Left ventricle myocardium inferior (tissue), 1 donor: ENCODE measurements around the gene SMPD2. TPM values are rescaled to one million over a fixed set of nuclear protein-coding genes. Genes with fewer than 3 reads are reported as not detected.
A peak's percentile ranks its signal among the peaks of the same experiment; 100 is the strongest.

Source experiments
- DNase-seq: peaks from one replicate; pipeline ENCODE4 v3.0.0-alpha.2; 2020
- H3K27ac ChIP-seq: fragments of 200-600 bp; replicated peaks from 2 replicates; pipeline ENCODE4 v1.8.0; 2021
- H3K27me3 ChIP-seq: fragments of 200-600 bp; 2 replicates; pipeline ENCODE4 v1.8.0; 2021; ENCODE audit warnings: low read depth
- H3K36me3 ChIP-seq: fragments of 200-600 bp; 2 replicates; pipeline ENCODE4 v1.8.0; 2021
- H3K4me1 ChIP-seq: fragments of 200-600 bp; 2 replicates; pipeline ENCODE4 v1.8.0; 2021
- H3K4me3 ChIP-seq: fragments of 200-600 bp; 2 replicates; pipeline ENCODE4 v1.8.0; 2021; ENCODE audit warnings: mild to moderate bottlenecking, moderate library complexity
- H3K9me3 ChIP-seq: fragments of 200-600 bp; replicated peaks from 2 replicates; pipeline ENCODE4 v1.8.0; 2021
- CTCF ChIP-seq: fragments of 200-600 bp; IDR thresholded peaks from 2 replicates; pipeline ENCODE4 v1.8.0; 2021; ENCODE audit warnings: antibody characterized with exemption, mild to moderate bottlenecking, borderline replicate concordance
- intact Hi-C: fragments of 100-400 bp; cut with micrococcal nuclease; formaldehyde crosslinking; loops from one replicate; pipeline ENCODE4 v1.11.0; 2022
- total RNA-seq: library from RNA; stranded (reverse); fragmentation: NEBNext Ultra II Directional; extraction: Animal tissue kit (Norgen Biotek cat#: 25700); gene quantifications from one replicate; pipeline ENCODE4 v1.2.1, GENCODE V29; 2021
- donor health status: DM: no; HTN: yes; CAD: no; lungs with severe emphysema.

The SMPD2 gene
- total RNA-seq, 1 donor from 2014 or later, result 3.5 TPM

- no peak for DNase-seq
- Histone ChIP-seq H3K27me3 (no peaks in the 10 kb centered on the region), H3K4me1 (peaks cover 58% of the 10 kb centered on the region), H3K4me3 (no peak overlapping the region), H3K36me3 (peaks cover 64% of the 10 kb centered on the region), H3K9me3 (no peaks in the 10 kb centered on the region), H3K27ac (no peak overlapping the region)
- intact Hi-C loops, result no loop called here
- TF ChIP-seq CTCF, result no peak
Measured at GRCh38 chr6:109477184-109477583, 36.7 kb downstream of the SMPD2 start.

- Histone ChIP-seq H3K36me3 (peaks cover 58% of the 10 kb centered on the region), H3K27ac (no peak overlapping the region), H3K27me3 (no peaks in the 10 kb centered on the region), H3K9me3 (no peaks in the 10 kb centered on the region), H3K4me1 (peaks cover 63% of the 10 kb centered on the region), H3K4me3 (no peak overlapping the region)
- DNase-seq, result no peak
- TF ChIP-seq CTCF, result no peak
- intact Hi-C loops, result no loop called here
Measured at GRCh38 chr6:109477725-109478124, 37.2 kb downstream of the SMPD2 start.

GRCh38 chr6:109478222-109478805 lies 37.8 kb downstream of the SMPD2 start:
- Histone ChIP-seq H3K4me3 (no peak overlapping the region), H3K36me3 (peaks cover 52% of the 10 kb centered on the region)

GRCh38 chr6:109478841-109479624 lies 38.5 kb downstream of the SMPD2 start:
- Histone ChIP-seq H3K27ac (no peak overlapping the region), H3K4me1 (peaks cover 71% of the 10 kb centered on the region), H3K36me3 (peaks cover 45% of the 10 kb centered on the region), H3K4me3 (peak overlapping the region; percentile 7), H3K9me3 (no peaks in the 10 kb centered on the region), H3K27me3 (no peaks in the 10 kb centered on the region)
- DNase-seq, result no peak
- TF ChIP-seq CTCF, result no peak
- intact Hi-C loops, result no loop called here

More at GRCh38 chr6:109478222-109478805, 37.8 kb downstream of the SMPD2 start:
- intact Hi-C loops, result no loop called here
- Histone ChIP-seq H3K4me1 (peaks cover 66% of the 10 kb centered on the region), H3K27me3 (no peaks in the 10 kb centered on the region), H3K9me3 (no peaks in the 10 kb centered on the region), H3K27ac (no peak overlapping the region)
- DNase-seq, result no peak
- TF ChIP-seq CTCF, result no peak

GRCh38 chr6:109480993-109481480 lies 40.5 kb downstream of the SMPD2 start:
- Histone ChIP-seq H3K4me1 (peaks cover 66% of the 10 kb centered on the region), H3K27me3 (no peaks in the 10 kb centered on the region), H3K27ac (no peak overlapping the region), H3K4me3 (peak overlapping the region; percentile 100), H3K9me3 (no peaks in the 10 kb centered on the region), H3K36me3 (peaks cover 26% of the 10 kb centered on the region)
- no peak for DNase-seq
- no peak for TF ChIP-seq CTCF
- intact Hi-C loops, result no loop called here
